HG03064 (cell line): ENCODE measurements around the gene PRSS12.
"Not testable (repeated sequence)": the region's sequence is repeated elsewhere in the genome, so short reads cannot be mapped to it uniquely, and the experiment has no call there.

Experiments
- ATAC-seq: cut with Tn5 transposase; IDR thresholded peaks from one replicate; pipeline ENCODE4 v1.9.1; 2021; ENCODE audit warnings: low read depth; ENCODE audit not compliant: unreplicated experiment

The PRSS12 gene, protein sequence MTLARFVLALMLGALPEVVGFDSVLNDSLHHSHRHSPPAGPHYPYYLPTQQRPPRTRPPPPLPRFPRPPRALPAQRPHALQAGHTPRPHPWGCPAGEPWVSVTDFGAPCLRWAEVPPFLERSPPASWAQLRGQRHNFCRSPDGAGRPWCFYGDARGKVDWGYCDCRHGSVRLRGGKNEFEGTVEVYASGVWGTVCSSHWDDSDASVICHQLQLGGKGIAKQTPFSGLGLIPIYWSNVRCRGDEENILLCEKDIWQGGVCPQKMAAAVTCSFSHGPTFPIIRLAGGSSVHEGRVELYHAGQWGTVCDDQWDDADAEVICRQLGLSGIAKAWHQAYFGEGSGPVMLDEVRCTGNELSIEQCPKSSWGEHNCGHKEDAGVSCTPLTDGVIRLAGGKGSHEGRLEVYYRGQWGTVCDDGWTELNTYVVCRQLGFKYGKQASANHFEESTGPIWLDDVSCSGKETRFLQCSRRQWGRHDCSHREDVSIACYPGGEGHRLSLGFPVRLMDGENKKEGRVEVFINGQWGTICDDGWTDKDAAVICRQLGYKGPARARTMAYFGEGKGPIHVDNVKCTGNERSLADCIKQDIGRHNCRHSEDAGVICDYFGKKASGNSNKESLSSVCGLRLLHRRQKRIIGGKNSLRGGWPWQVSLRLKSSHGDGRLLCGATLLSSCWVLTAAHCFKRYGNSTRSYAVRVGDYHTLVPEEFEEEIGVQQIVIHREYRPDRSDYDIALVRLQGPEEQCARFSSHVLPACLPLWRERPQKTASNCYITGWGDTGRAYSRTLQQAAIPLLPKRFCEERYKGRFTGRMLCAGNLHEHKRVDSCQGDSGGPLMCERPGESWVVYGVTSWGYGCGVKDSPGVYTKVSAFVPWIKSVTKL

DNA sequence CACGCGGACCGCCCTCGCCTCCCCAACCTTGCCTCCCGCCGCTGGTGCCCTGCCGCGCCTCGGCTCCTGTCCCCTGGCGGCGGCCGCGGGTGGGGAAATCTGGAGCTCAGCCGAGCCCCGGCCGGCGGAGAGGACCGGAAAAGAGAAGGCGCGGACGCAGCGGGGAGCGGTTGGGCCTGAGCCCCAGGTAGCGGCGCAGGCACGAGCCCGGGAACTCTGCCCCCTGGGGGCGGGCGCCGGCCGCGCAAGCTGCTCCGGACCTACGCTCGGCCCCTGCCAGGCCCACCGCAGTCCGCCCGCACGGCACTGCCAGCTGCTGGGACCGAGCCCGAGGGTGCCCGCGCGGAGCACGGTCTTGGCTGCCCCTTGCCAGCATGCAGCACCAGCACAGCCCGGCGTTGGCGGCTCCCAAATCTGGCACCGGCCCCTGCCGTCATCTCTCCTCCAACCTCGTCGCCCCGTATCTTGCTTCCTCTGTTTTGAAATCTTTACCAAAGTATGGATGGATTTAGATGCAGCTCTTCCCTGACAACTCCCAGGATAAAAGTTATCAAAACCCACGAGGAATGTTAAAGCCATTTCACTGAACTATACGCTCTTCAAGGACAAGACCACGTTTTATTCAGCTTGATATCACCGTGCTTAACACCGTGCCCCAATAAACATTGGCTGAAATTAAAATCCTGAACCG lies at the start of gene PRSS12:
Gene PRSS12, minus strand, starts transcription at position 161 of the 691 bp plus-strand sequence. CDS start 283 bp downstream, outside the sequence.
- ATAC-seq, result peak; percentile 97

DNA sequence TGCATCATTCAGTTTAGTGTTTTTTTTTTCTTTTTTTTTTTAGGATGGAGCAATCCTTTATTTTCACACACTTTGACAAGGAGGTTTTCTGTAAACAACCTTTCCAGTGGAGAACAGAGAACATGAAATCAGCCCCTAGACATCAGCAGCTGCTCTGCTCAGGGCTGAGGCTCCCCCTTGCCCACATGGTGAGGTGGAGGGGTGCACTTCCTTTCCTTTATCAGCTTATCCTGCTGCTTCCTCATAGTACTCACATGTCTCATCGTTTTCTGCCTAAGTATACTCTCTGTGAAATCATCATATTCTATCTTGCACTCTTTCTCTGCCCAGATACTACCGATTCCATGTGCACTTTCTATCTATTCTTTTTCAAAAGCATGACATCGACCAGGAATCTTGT lies 47.6 kb upstream of the PRSS12 start:
- ATAC-seq, result no peak

DNA sequence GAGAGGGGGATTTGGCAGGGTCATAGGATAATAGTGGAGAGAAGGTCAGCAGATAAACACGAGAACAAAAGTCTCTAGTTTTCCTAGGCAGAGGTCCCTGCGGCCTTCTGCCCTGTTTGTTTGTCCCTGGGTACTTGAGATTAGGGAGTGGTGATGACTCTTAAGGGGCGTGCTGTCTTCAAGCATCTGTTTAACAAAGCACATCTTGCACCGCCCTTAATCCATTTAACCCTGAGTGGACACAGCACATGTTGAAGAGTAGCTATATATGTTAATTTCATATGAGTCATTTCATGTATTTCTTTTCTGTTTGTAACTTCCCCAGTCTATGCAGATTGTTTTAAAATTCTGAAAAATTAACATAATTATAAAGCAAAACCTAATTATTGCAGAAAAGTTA lies 47.1 kb upstream of the PRSS12 start:
- not testable (repeated sequence) for ATAC-seq

DNA sequence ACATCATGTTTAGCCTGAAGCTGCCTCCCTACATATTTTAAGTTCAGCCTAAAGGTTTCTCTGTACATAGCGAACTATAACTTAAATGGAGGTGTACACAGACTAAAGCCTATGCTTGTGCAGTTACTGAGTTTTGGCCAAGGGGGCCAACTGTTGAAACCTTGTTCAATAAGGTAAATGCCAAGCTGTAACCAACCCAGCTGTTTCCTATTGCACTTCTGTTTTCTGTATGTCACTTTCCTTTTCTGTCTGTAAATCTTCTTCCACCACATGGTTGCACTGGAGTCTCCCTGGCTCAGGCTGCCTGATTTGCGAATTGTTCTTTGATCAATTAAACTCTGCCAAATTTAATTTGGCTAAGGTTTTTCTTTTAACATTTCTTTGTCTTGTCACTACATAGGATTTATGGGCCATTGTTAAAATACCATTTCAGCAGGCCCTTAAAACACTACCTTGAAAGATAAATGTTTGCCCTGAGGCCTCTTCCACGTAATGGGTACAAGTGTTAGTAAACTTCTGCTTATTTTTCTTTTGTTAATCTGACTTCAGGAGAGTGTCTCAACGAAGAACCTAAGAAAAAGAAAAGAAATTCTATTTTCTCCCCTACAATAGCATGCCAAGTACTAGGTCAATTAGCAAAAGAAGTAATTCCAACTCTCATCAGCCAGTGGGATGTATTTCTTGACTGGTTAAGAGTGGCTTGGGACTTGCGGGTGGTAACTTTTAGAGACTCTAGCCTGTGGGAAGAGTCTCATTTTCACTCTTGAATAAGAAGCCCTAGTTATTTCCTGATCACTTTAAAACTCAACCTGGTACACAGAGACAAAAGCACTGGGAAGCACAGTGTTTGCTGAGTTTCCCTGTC lies 45.7 kb upstream of the PRSS12 start:
- peak; percentile 84 for ATAC-seq

DNA sequence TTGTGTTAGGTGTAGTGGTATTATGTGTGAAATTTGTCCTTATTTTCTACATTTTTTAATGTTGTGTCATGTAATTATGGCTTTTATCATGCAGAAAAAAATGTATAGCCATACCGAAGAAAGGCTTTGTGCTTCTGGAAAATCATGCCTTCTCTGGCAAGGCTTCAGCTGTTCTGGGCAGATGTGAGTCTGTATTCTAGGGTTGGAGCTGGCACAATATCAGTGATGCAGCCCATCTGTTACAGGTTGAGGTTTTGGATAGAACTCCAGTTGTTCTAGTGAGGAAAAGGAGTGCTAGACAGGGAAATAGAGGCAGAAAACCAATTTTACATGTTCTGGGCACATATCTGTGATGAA lies 44.8 kb upstream of the PRSS12 start:
- ATAC-seq, result no peak

DNA sequence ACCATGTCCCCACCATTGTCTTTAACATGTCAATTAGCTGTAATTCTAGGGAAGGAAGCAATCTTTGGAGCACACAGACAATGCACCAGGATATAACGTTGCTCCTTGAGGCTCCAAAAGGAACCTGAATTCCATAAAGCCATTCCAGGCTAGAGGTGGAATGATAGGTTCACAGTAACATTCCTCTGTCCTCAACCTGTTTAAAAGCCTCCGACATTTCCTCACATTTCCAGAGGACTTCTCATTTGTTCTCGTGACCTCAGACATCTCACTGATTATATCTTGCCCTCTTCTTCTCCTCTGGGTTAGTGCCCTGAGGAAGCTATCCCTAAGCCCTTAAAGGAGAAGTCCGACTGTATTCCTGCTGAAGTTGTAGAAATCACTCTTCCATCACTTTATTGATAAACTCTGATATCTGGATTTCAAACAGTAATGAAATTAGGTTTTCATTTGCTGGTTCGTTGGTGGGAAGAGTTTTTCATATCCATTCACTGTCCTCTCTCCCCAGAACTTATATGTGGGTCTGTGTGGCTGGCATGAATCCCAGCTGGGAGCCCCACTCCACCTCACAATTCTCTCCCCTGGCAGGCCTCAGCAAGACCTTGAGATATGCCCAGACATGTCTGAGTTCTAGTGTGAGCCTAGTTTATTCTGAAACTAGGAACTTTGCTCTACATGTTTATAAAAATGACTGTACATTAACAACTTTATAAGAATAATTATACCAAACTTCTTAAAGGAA lies 44.2 kb upstream of the PRSS12 start:
- no peak for ATAC-seq

DNA sequence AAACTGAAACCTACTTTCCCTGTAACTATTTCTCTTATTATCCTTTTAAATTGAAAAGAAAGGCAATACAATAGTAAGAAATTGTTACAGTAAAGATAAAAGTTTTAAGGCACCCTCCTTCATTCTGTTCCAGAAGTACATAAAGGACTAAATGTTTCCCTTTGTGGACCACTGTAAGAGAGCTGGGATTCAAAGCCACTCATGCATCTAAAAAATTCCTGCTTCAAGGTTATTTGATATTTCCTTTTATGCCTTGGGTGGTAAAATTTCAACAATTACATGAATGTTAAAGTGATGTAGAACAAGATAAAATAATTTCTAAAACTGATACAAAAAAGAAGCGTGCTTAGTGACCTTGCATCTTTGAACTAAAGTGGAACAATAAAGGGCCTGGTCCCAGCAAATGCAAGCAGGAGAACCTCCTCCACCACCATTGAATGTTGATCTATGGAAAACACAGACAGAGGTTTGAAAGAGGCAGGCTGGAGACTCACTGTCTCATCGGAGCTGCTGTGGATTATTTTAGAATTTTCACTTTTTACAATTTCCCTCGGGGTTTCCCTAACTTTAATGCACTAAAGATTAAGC lies 42.3 kb upstream of the PRSS12 start:
- no peak for ATAC-seq

DNA sequence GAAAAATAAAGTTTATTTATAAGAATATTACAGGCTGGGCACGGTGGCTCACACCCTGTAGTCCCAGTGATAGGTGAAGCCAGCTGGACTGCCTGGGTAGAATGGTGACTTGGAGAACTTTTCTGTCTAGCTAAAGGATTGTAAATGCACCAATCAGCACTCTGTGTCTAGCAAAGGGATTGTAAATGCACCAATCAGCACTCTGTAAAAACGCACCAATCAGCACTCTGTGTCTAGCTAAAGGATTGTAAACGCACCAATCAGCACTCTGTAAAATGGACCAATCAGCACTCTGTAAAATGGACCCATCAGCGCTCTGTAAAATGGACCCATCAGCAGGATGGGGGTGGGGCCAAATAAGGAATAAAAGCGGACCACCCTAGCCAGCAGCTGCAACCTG lies 39.7 kb upstream of the PRSS12 start:
- ATAC-seq, result not testable (repeated sequence)

DNA sequence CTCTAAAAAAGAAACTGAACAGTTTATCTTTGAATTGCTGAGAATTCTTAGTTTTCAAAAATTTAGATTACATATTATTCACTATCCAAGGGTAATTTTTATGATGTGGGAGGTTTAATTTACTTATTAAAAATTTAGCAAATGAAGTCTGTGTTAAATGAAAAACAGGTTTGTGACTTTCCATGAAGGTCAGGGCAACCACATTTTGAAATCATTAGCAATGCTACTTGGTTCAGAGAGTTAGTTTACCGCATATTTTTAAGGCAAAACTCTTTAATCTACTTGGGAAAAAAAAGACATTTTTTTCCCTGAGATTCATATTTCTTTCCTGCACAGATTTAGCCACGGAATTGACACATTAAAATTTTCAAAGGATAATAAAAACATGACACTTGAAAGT lies 37.3 kb upstream of the PRSS12 start:
- ATAC-seq, result no peak

DNA sequence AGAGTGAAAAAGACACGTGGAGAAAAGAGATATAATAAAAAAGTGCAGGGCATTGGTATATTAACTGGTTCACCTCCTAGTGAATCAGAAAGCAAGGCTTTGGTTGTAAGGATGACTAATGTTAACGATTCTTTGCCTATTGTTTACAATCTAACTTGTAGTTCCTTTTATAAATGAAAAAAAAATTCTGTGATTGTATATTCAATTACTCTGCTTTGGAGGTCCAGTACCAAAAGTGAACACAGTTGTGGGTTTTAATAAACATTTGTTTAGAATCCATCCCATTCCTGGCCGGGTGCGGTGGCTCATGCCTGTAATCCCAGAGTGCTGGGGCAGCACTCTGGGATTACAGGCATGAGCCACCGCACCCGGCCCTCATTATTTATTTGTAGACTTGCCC lies 36.9 kb upstream of the PRSS12 start:
- no peak for ATAC-seq

DNA sequence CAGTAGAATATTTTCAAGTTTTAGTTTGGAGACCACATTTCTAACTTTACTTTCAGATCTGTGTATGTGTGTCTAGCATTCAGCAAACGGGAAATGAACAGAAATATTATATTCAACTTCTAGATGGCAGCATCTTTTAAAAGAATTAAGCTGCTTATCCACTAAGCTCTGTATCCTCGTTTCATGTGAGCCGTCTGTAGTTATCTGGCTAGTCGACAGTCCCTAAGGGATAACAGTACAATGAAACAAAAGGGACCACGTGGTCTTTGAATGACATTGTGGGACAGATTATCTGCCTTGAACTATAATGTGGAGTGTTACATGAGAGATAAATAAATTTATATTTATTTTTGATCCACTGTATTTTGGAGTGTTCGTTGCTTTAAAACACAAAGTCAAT lies 35.8 kb upstream of the PRSS12 start:
- ATAC-seq, result no peak

DNA sequence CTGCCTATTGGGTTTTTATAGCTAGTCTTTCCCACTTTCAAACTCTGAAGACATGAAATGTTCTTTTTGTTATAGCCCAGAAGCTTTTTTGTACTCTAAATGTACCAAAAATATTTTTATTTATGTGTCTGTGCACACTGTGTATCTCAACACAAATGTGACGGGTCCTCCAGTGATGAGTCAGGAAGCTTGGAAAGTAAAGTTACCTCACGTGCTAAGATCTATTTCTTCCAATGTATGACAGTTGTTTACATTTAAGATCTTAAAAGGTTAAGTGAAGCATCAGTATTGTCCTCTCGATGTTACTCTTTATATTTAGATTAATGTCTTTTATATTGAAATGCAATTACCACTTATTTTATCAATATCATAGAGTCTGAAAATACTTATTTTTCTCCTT lies 29.1 kb upstream of the PRSS12 start:
- ATAC-seq, result no peak

DNA sequence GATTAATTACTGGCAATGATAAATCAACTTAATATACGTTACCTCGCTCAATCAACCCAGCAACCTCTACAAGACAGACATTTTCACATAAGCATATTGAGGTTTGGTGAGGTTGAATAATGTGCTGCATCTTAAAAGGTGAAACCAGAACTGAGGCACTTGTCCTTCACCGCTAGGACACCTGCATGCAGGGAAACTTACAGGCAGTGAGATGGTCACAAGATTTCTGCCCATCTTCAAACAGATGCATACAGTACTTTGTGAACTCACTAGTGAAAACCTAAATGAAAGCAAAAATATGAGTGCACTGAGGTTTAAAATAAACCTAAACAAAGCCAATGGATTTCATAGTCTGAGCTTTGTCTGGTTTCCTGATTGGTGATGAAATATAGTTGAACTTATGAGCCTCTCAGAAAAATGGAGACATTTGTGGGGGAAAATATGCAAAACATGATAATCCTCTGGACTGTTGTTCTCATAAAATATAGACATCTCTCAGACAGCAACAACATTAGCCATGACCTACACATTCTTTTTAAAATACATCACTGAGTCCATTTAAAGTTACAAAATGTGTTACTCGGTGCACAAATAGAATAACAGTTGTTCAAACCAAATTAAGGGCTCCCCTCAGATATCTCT lies 20.9 kb upstream of the PRSS12 start:
- no peak for ATAC-seq

DNA sequence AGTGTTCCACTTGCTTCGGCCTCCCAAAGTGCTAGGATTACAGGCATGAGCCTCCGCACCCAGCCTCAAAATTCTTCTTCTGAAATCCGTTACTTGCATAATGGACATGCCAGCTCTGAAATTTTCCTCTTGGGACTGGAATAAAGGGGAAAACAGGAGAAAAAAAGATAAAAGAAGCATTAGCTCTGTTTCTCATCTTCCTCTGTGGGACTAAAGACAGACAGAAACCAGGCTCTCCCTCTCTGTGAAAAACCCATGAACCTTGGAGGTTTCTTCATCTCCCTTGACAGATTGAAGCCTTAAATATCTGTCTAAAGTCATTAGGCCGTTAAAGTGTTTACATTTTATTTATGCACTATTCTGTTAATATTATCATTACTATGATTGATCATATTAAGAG lies 19.4 kb upstream of the PRSS12 start:
- ATAC-seq, result no peak

DNA sequence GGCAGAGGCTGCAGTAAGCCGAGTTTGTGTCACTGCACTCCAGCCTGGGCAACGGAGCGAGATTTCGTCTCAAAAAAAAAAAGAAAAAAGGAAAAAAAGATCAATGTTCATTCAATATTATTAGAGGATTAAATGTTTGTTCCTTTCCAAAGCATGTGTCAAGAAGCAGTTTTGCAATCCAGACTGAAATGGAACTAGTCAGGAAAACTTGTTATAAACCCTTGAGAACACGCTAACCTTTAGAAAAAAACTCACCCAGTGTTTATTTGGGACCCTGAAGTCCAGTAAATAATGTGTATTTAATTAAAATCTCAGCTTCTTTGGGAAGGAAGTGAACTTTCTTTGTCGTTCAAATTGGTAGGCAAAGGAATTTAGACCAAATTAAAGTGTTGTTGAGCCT lies 16.4 kb upstream of the PRSS12 start:
- no peak for ATAC-seq

DNA sequence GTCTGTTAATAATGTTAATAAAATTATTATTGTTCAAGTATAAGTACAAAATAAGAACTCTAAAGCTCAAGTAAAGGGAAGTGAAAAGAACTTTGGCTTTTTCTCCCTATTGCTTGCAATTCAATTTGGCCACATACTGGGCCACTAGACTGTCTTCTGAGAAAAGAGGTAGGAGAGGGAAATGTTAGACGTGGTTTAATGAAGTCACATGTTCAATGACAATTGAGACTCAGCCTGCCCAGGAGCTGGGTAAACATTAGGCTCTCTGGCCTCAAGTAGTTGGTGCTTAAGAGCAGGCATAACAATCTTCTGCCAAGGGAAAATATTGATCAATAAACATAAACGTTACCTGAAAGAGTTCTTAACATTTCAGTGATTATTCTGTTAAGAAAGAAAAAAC lies 15.1 kb upstream of the PRSS12 start:
- ATAC-seq, result no peak

DNA sequence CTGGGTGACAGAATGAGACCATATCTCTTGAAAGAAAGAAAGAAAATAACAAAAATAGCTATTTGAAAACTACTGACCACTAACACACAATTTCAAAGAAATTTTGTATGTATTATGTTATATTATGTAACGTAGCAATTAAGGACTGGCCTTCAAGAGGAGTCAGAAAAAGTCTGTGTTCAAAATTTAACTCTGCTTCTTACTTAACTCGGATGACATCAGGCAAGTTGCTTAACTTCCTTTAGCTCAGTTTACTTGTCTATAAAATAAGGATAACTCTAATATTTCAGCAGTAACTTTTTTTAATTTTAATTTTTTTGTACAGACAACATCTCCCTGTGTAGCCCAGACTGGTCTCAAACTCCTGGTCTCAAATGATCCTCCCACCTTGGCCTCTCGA lies 14.6 kb upstream of the PRSS12 start:
- ATAC-seq, result no peak

DNA sequence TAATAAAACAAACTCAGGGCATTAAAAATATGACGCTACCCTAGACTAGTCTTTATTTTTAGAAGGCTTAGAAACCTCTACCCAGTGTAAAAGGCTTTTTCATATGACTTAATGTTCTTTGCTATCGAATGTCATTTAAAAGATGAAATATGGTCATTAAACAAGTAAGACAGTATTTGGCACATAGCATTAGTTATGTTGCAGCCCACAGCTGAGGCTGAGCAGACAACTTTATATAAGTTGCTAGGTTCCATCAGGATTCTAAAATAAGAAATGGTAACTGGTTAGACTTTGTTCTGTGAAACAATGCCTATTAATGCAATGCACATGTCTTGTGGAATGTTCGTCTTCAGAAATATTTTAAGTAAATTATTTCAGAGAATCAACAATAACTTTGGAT lies 10.4 kb upstream of the PRSS12 start:
- no peak for ATAC-seq

DNA sequence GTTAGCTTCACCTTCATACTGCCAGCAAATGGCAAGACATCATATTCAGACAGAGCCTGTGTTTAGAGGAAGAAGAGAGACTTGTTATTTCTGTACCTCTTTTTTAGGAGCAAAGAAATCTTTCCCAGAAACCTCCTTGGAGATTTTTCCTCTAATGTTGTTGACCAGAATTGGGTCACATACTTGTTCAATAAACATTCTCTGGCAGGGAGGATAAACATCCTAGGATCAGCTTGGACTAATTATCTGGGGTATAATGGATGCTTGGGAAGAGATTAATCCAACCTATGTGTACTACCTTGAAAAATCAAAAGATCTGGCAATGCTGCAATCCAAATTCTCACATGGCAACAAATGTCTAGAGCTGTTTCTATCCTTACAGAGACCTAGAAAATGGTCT lies 8.4 kb upstream of the PRSS12 start:
- ATAC-seq, result no peak
